Subcutaneous abdominal adipose tissue (tissue), 5 donors: Measurements from ENCODE around the gene TNFRSF6B.

Experiments used
- H3K27ac ChIP-seq: one replicate; pipeline ENCODE4 v1.7.0; 2013; ENCODE audit warnings: low read depth, mild to moderate bottlenecking, inconsistent platforms, low read length, moderate library complexity
- H3K27me3 ChIP-seq, 5 donors: one replicate each; pipeline ENCODE4 v1.7.0; 2013; ENCODE audit warnings: low read length in 5 of 5, inconsistent platforms in 1 of 5; ENCODE audit not compliant: control insufficient read depth in 5 of 5, insufficient read depth in 4 of 5
- H3K36me3 ChIP-seq, 5 donors: one replicate each; pipeline ENCODE4 v1.7.0; 2013; ENCODE audit warnings: low read length in 5 of 5; ENCODE audit not compliant: control insufficient read depth in 5 of 5, insufficient read depth in 5 of 5
- H3K4me1 ChIP-seq, 5 donors: one replicate each; pipeline ENCODE4 v1.7.0; 2013; ENCODE audit warnings: low read length in 5 of 5, mild to moderate bottlenecking in 3 of 5, moderate library complexity in 1 of 5; ENCODE audit not compliant: control insufficient read depth in 5 of 5, insufficient read depth in 5 of 5
- H3K4me3 ChIP-seq, 5 donors: one replicate each; pipeline ENCODE4 v1.7.0; 2013; ENCODE audit warnings: low read length in 5 of 5, low read depth in 1 of 5
- H3K9ac ChIP-seq, 5 donors: one replicate each; pipeline ENCODE4 v1.7.0; 2013; ENCODE audit warnings: low read length in 5 of 5, mild to moderate bottlenecking in 4 of 5, moderate library complexity in 3 of 5
- H3K9me3 ChIP-seq, 5 donors: one replicate each; pipeline ENCODE4 v1.7.0; 2013; ENCODE audit warnings: low read length in 5 of 5; ENCODE audit not compliant: control insufficient read depth in 5 of 5
- donor health status: healthy.
- donor health status: healthy.
- donor health status: healthy.
- donor health status: healthy.
- donor health status: healthy.

TNFRSF6B gene

DNA sequence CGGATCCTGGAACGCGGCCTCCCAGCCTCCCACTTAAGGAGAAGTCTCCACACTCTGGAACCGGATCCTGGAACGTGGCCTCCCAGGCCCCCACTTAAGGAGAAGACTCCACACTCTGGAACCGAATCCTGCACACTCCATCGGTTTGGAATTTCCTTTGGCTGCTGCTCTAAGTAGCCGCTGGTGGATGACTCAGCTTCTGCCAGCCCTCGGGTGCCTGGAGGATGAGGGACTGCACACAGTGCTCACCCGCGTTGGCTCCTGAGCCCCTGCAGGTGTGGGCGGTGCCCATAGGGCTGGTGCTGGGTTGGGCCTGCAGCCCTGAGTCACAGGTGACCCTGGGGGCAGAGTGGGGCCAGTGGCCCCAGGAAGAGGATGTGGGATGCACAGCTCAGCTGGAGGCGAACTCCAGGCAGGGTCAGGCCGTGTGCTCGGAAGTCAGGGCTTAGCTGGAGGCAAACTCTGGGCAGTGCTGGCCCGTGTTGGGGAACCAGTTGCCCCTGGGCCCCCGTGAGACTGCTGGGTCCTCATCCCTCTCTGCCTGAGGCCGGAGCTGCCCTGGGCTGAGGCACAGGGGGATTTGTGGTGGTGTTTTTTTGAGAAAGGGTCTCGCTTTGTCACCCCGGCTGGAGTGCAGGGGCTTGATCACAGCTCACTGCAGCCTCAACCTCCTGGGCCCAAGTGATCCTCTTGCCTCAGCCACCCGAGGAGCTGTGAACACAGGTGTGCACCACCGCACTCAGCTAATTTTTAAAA lies 13.9 kb upstream of the TNFRSF6B start:
- H3K4me1 ChIP-seq: peaks cover 19 to 46% (median 41%) of the 10 kb centered on the region in 5 donors

DNA sequence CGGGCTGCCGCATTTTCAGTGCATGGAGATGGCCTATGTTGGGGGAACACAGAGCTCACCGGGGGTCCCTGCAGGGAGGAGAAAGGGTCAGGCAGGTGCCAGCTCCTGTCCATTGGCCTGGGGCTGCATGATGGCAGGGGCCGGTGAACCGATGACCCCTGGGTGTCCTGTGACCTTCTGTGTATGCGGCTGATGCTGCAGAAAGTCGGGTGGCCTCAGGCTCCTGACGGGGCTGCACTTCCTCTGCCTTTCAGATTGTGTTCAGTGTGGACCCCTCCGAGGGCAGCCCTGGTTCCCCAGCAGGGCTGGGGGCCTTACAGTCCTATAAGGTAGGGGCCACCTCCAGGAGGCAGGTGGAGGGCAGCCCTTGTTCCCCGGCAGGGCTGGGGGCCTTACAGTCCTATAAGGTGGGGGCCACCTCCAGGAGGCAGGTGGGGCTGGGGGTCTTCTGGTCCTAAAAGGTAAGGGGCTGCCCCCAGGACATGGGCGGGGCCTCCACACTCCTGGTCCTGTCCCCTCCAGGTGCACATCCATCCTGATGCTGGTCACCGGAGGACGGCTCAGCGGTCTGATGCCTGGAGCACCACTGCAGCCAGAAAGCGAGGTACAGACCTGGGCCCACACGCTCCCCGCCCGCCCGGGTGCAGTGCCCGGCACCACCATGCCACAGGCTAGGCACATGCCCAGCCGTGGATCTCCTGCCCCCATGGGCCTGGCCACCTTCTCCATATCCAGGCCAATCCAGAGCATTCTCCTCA lies 11.0 kb upstream of the TNFRSF6B start:
- Histone ChIP-seq H3K4me1 (peaks cover 15 to 68% (median 50%) of the 10 kb centered on the region in 5 donors), H3K27me3 (no peaks in the 10 kb centered on the region), H3K9ac (peak overlapping the region in 2 of 5 donors; percentile 59 to 73), H3K36me3 (peaks cover 0 to 7% (median 0%) of the 10 kb centered on the region in 5 donors), H3K4me3 (peak overlapping the region in 2 of 5 donors; percentile 22 to 52), H3K27ac (peak overlapping the region; percentile 87), H3K9me3 (no peaks in the 10 kb centered on the region)

More for the DNA sequence above, 13.9 kb upstream of the TNFRSF6B start:
- Histone ChIP-seq H3K27ac (peak overlapping the region; percentile 62), H3K36me3 (peaks cover 0 to 31% (median 19%) of the 10 kb centered on the region in 5 donors), H3K4me3 (peak overlapping the region in 1 of 5 donors; percentile 24), H3K27me3 (no peaks in the 10 kb centered on the region), H3K9ac (peak overlapping the region in 2 of 5 donors; percentile 6 to 37), H3K9me3 (no peaks in the 10 kb centered on the region)

DNA sequence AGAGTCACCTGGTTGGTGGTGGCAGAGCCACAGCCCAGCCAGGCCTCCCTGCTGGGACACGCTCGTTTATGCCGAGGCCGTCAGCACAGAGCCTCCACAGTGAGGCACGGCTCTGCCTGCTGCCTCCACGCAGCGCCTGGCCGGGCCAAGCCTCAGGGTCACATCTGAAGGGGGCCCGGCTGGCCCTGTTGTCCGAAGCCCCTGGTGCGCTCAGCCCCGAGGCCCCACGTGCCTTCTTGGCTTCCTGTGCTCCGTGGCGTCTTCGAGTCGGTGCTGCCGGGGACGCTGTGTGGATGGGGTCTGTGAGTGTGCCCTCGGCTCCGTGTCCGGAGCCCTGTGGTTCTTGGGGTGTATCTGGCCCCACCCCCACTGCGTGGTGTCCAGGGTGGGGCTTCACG lies 10.4 kb upstream of the TNFRSF6B start:
- peak overlapping the region; percentile 87 for H3K27ac ChIP-seq
- H3K4me1 ChIP-seq: peaks cover 15 to 68% (median 50%) of the 10 kb centered on the region in 5 donors
- H3K36me3 ChIP-seq: peaks cover 0 to under 1% (median 0%) of the 10 kb centered on the region in 5 donors
- peak overlapping the region in 4 of 5 donors; percentile 38 to 73 (median 52) for H3K9ac ChIP-seq
- peak overlapping the region in 3 of 5 donors; percentile 22 to 52 (median 27) for H3K4me3 ChIP-seq
- no peaks in the 10 kb centered on the region for H3K27me3 ChIP-seq
- H3K9me3 ChIP-seq: no peaks in the 10 kb centered on the region

DNA sequence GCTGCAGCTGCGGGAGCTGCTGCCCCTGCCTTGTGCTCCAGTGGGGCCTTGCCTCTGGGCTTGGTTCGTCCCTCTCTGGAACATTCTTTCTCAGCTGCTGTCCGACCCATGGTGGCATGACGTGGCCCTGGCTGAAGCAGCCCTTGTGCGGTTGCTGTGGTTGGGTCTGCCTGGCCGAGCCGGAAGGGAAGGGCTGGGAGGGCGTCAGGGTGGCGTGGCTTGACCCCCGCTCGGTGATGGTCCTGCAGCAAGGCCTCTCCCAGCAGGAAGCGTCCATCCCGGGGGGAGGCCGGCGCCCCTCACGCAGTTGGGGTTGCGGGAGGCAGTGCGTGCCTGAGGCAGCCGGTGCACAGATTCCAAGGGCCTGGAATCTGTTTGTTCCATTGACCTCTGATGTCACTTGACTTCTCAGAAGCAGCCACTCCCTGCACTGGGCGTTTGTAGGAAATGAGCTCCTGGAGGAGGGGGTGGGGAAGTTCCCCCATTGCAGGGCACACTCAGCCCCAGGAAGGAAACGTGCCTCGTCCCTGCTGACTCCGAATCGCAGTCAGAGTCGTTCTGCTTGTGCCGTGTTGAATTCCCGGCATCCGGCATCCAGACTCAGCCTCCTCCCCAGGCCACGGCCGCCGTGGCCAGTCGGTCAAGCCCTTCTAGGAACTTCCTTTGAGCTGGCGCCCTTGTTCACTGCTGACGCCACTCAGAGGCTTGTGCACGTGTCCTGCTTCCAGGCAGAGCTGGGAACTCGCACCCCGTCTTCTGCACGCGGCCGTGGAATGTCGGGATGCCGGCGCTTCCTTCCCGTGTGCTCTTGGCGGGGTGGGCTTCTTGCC lies 9.7 kb upstream of the TNFRSF6B start:
- Histone ChIP-seq H3K9me3 (no peaks in the 10 kb centered on the region), H3K4me1 (peaks cover 14 to 65% (median 49%) of the 10 kb centered on the region in 5 donors), H3K36me3 (peaks cover 0 to 3% (median 0%) of the 10 kb centered on the region in 5 donors), H3K27ac (peak overlapping the region; percentile 87), H3K4me3 (peak overlapping the region in 4 of 5 donors; percentile 0 to 52 (median 33)), H3K9ac (peak overlapping the region; percentile 33 to 73 (median 45)), H3K27me3 (no peaks in the 10 kb centered on the region)

DNA sequence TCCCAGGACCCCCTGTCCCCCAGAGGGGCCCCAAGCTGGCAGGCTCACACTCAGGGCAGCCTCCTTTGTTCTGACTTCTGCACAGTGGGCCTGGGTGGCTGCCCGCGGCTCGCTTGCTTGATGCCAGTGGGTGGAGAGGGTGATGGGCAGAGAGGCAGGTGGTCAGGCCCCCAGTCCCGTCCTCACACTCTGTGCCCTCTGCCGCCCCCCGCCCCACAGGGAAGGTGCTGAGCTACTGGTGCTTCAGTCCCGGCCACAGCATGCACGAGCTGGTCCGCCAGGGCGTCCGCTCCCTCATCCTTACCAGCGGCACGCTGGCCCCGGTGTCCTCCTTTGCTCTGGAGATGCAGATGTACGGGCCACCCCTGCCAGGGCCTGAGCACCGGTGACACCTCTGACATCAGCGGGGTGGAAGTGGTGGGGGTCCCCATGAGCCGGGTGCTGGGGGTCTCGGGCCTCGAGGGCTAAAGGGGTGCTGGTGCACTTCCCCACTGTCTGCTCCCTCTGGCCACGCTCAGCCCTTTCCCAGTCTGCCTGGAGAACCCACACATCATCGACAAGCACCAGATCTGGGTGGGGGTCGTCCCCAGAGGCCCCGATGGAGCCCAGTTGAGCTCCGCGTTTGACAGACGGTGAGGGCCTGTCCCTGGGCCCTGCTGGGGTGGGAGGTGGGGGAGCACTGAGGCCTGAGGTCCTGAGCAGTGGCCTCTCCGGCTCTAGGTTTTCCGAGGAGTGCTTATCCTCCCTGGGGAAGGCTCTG lies 8.9 kb upstream of the TNFRSF6B start:
- H3K4me3 ChIP-seq: peak overlapping the region in 3 of 5 donors; percentile 0 to 52 (median 27)
- H3K27me3 ChIP-seq: no peaks in the 10 kb centered on the region
- H3K36me3 ChIP-seq: peaks cover 0 to 4% (median 0%) of the 10 kb centered on the region in 5 donors
- H3K9me3 ChIP-seq: no peaks in the 10 kb centered on the region
- H3K9ac ChIP-seq: peak overlapping the region in 4 of 5 donors; percentile 33 to 73 (median 50)
- H3K27ac ChIP-seq: peak overlapping the region; percentile 76
- H3K4me1 ChIP-seq: peaks cover 10 to 61% (median 40%) of the 10 kb centered on the region in 5 donors

DNA sequence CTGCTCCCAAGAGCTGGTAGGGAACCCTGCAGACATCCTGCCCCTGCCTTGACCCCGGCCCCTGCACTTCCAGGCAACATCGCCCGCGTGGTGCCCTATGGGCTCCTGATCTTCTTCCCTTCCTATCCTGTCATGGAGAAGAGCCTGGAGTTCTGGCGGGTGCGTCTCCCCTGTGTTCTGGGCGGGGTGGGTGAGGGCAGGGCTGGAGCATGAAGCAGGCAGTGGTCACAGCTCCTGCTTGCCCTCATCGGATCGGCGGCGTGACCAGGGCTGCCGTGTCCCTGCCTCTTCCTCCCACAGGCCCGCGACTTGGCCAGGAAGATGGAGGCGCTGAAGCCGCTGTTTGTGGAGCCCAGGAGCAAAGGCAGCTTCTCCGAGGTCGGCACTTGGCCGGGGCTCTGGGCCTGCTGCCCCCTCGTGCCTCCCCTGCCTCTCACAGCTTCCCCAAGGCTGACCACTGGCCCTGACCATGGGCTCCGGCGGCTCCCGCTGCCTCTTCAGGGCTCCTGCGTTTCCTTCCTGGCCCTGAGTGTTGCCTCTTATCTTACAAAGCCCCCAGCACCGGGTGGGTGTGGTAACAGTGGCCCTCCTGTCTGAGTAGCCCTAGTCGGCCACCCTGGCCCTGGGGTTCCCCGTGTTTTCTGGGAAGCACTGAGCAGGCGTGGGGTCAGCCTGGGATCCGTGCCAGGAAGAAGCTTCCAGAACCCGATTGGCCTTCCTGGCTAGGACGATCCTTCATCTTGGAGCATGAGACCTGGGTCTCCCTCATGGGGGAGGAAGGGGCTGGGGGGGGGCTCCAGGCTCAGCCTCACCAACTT lies 8.0 kb upstream of the TNFRSF6B start:
- Histone ChIP-seq H3K36me3 (peaks cover 0 to 4% (median 0%) of the 10 kb centered on the region in 5 donors), H3K9me3 (no peaks in the 10 kb centered on the region), H3K27me3 (no peaks in the 10 kb centered on the region), H3K4me3 (peak overlapping the region in 1 of 5 donors; percentile 13), H3K27ac (peak overlapping the region; percentile 76), H3K9ac (peak overlapping the region in 2 of 5 donors; percentile 22 to 43), H3K4me1 (peaks cover 8 to 53% (median 35%) of the 10 kb centered on the region in 5 donors)

DNA sequence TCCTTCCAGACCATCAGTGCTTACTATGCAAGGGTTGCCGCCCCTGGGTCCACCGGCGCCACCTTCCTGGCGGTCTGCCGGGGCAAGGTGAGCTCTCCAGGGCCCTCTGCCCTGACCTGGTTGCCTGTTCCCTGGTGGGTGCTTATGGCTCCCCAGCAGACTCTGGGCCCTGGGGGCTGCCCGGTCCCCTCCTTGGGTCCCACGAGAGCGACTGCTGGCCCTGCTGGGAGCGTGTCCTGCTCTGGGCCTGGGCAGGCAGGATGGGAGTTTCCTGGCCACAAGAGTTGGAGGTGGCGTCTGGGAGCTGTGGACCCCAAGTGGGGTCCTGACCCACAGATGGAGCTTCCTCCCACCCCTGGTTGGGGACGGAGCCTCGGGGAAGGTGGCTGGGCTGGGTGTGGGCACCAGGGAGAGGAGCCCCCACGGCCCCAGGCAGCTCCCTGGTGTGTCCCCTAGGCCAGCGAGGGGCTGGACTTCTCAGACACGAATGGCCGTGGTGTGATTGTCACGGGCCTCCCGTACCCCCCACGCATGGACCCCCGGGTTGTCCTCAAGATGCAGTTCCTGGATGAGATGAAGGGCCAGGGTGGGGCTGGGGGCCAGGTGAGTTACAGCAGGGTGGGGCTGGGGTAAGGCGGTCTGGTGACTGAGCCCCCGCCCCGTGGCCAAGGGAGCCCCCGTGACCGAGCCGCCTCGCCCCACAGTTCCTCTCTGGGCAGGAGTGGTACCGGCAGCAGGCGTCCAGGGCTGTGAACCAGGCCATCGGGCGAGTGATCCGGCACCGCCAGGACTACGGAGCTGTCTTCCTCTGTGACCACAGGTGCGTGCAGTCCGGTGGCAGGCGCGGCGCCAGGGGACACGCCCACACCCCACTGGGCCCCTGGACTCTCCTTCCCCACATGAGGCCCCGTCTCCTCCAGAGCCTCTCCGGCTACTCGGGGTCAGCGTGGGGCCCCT lies 7.1 kb upstream of the TNFRSF6B start:
- Histone ChIP-seq H3K4me3 (no peak overlapping the region), H3K9me3 (no peaks in the 10 kb centered on the region), H3K4me1 (peaks cover 8 to 53% (median 35%) of the 10 kb centered on the region in 5 donors), H3K27ac (peak overlapping the region; percentile 76), H3K9ac (peak overlapping the region in 2 of 5 donors; percentile 47 to 58), H3K27me3 (no peaks in the 10 kb centered on the region), H3K36me3 (peaks cover 0 to 12% (median 5%) of the 10 kb centered on the region in 5 donors)
